ENCODE data around the gene CHMP4B. TPM values are rescaled to one million over a fixed set of nuclear protein-coding genes. Genes with fewer than 3 reads are reported as not detected.

Gene CHMP4B
- total RNA-seq, 1 experiment from 2014 or later, result 203 TPM

DNA sequence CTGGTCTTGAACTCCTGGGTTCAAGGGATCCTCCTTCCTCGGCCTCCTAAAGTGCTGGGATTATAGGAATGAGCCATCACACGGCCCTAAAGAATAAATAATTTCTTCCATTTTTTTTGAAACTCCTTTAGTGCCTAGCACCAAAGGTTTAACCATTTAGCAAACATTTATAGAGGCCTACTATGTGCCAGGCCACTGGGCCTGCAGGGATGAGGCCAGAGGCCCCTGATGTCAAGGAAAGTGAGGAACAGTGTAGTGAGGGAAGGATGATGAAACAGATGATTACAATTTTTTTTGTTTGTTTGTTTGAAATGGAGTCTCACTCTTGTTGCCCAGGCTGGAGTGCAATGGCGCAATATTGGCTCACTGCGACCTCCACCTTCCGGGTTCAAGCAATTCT lies 45.6 kb upstream of the CHMP4B start:
- 0 out of 2 replicates have a peak, but pooled peaks cover 3% of the 10 kb centered on the region for H3K9me3 ChIP-seq
- POLR2A ChIA-PET, result no interaction called here

DNA sequence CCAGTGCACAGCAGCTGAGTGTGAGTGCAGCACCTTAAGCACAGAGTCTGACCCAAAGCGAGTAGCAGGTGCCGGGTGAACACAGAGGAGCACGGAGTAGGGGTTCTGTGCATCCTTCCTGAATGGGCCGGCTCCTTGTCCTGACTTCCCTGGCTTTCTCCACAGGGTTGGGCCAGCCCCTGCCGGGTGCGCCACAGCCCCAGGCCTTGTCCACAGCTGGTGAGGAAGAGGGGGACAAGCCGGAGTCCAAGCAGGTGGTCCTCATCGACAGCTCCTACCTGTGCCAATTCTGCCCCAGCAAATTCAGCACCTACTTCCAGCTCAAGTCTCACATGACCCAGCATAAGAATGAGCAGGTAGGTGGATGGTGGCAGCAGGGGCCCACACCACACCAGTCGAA lies 44.5 kb upstream of the CHMP4B start:
- Histone ChIP-seq H3K27me3 (replicated peaks; ENCODE audit: control insufficient read depth, insufficient read depth, low read length) (no peaks in the 10 kb centered on the region), H3K36me3 (ENCODE audit: control insufficient read depth, insufficient read depth, low read length) (no peaks in the 10 kb centered on the region), H3K4me3 (ENCODE audit: low read depth, low read length) (no peak overlapping the region), H3K9me3 (0 out of 2 replicates have a peak, but pooled peaks cover 3% of the 10 kb centered on the region), H3K4me1 (no peaks in the 10 kb centered on the region)
- ChIA-PET POLR2A (no interaction called here), CTCF (no interaction called here)
- H3K36me3 Mint-ChIP-seq (ENCODE audit: insufficient read depth, unreplicated experiment), result no peaks in the 10 kb centered on the region
- intact Hi-C loops (cut with micrococcal nuclease; ENCODE audit: unreplicated experiment), result no loop called here
- no peaks in the 10 kb centered on the region for H3K4me1 Mint-ChIP-seq (ENCODE audit: low read depth, unreplicated experiment)
- no TSS peak for BruUV-seq (replicated peaks)
- no peaks in the 10 kb centered on the region for H3K27me3 Mint-ChIP-seq (ENCODE audit: insufficient read depth, unreplicated experiment)
- DNase-seq, result no peak
- H3K27ac Mint-ChIP-seq (ENCODE audit: unreplicated experiment), result no peak overlapping the region
- no peak overlapping the region for H3K4me3 Mint-ChIP-seq (ENCODE audit: unreplicated experiment)
- TF ChIP-seq, protein P1, sequence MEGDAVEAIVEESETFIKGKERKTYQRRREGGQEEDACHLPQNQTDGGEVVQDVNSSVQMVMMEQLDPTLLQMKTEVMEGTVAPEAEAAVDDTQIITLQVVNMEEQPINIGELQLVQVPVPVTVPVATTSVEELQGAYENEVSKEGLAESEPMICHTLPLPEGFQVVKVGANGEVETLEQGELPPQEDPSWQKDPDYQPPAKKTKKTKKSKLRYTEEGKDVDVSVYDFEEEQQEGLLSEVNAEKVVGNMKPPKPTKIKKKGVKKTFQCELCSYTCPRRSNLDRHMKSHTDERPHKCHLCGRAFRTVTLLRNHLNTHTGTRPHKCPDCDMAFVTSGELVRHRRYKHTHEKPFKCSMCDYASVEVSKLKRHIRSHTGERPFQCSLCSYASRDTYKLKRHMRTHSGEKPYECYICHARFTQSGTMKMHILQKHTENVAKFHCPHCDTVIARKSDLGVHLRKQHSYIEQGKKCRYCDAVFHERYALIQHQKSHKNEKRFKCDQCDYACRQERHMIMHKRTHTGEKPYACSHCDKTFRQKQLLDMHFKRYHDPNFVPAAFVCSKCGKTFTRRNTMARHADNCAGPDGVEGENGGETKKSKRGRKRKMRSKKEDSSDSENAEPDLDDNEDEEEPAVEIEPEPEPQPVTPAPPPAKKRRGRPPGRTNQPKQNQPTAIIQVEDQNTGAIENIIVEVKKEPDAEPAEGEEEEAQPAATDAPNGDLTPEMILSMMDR (IDR thresholded peaks at IDR 0.05; ENCODE audit: insufficient read depth in 1 of 2, low read depth in 1 of 2, low read length in 1 of 2, severe bottlenecking in 1 of 2, unreplicated experiment in 1 of 2), result no peak
- H3K9me3 Mint-ChIP-seq (ENCODE audit: unreplicated experiment), result no peaks in the 10 kb centered on the region

More for the DNA sequence above, 45.6 kb upstream of the CHMP4B start:
- no peak for DNase-seq
- CTCF ChIA-PET, result no interaction called here
- TF ChIP-seq, protein P1 (IDR thresholded peaks at IDR 0.05; ENCODE audit: insufficient read depth in 1 of 2, low read depth in 1 of 2, low read length in 1 of 2, severe bottlenecking in 1 of 2, unreplicated experiment in 1 of 2), result no peak
- no peak overlapping the region for H3K27ac Mint-ChIP-seq (ENCODE audit: unreplicated experiment)
- no TSS peak for BruUV-seq (replicated peaks)
- Histone ChIP-seq H3K36me3 (ENCODE audit: control insufficient read depth, insufficient read depth, low read length) (no peaks in the 10 kb centered on the region), H3K4me1 (no peaks in the 10 kb centered on the region), H3K4me3 (ENCODE audit: low read depth, low read length) (no peak overlapping the region), H3K27me3 (replicated peaks; ENCODE audit: control insufficient read depth, insufficient read depth, low read length) (no peaks in the 10 kb centered on the region)
- H3K9me3 Mint-ChIP-seq (ENCODE audit: unreplicated experiment), result no peaks in the 10 kb centered on the region
- intact Hi-C loops (cut with micrococcal nuclease; ENCODE audit: unreplicated experiment), result no loop called here
- H3K4me3 Mint-ChIP-seq (ENCODE audit: unreplicated experiment), result no peak overlapping the region
- no peaks in the 10 kb centered on the region for H3K36me3 Mint-ChIP-seq (ENCODE audit: insufficient read depth, unreplicated experiment)
- no peaks in the 10 kb centered on the region for H3K4me1 Mint-ChIP-seq (ENCODE audit: low read depth, unreplicated experiment)
- no peaks in the 10 kb centered on the region for H3K27me3 Mint-ChIP-seq (ENCODE audit: insufficient read depth, unreplicated experiment)

DNA sequence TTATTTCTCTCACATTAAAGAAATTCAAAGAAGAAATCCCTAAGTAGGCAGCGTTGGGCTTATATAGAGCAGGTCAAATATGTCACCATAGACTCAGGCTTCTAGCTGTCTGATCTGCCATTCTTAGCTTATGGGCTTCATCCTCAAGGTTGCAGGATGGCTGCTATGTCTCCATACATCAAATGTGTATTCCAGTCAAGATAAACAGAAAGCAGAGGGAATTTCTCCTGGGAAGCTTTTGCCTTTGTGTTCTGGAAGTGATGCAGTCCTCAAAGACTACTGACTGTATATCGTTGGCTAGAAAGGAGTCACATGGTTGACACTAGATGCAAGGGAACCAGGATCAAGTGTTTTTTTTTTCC lies 43.4 kb upstream of the CHMP4B start:
- no peak overlapping the region for H3K4me3 ChIP-seq (ENCODE audit: low read depth, low read length)
- Mint-ChIP-seq H3K36me3 (ENCODE audit: insufficient read depth, unreplicated experiment) (no peaks in the 10 kb centered on the region), H3K27me3 (ENCODE audit: insufficient read depth, unreplicated experiment) (no peaks in the 10 kb centered on the region), H3K27ac (ENCODE audit: unreplicated experiment) (no peak overlapping the region), H3K4me1 (ENCODE audit: low read depth, unreplicated experiment) (no peaks in the 10 kb centered on the region), H3K9me3 (ENCODE audit: unreplicated experiment) (no peaks in the 10 kb centered on the region), H3K4me3 (ENCODE audit: unreplicated experiment) (no peak overlapping the region)
- POLR2A ChIA-PET, result interaction anchor here (0.6 kb wide), 1 partner anchor 534 kb away, joined by 3 read pairs; no protein-coding TSS in a partner anchor
- no peaks in the 10 kb centered on the region for H3K27me3 ChIP-seq (replicated peaks; ENCODE audit: control insufficient read depth, insufficient read depth, low read length)
- no peak for DNase-seq
- CTCF ChIA-PET, result no interaction called here
- TF ChIP-seq, protein P1 (IDR thresholded peaks at IDR 0.05; ENCODE audit: insufficient read depth in 1 of 2, low read depth in 1 of 2, low read length in 1 of 2, severe bottlenecking in 1 of 2, unreplicated experiment in 1 of 2), result no peak
- H3K36me3 ChIP-seq (ENCODE audit: control insufficient read depth, insufficient read depth, low read length), result no peaks in the 10 kb centered on the region
- no TSS peak for BruUV-seq (replicated peaks)
- H3K4me1 ChIP-seq, result no peaks in the 10 kb centered on the region
- 0 out of 2 replicates have a peak, but pooled peaks cover 3% of the 10 kb centered on the region for H3K9me3 ChIP-seq
- intact Hi-C loops (cut with micrococcal nuclease; ENCODE audit: unreplicated experiment), result no loop called here

All from Caco-2 (cell line).